ENCODE measurements around the gene PTP4A2.

DNA sequence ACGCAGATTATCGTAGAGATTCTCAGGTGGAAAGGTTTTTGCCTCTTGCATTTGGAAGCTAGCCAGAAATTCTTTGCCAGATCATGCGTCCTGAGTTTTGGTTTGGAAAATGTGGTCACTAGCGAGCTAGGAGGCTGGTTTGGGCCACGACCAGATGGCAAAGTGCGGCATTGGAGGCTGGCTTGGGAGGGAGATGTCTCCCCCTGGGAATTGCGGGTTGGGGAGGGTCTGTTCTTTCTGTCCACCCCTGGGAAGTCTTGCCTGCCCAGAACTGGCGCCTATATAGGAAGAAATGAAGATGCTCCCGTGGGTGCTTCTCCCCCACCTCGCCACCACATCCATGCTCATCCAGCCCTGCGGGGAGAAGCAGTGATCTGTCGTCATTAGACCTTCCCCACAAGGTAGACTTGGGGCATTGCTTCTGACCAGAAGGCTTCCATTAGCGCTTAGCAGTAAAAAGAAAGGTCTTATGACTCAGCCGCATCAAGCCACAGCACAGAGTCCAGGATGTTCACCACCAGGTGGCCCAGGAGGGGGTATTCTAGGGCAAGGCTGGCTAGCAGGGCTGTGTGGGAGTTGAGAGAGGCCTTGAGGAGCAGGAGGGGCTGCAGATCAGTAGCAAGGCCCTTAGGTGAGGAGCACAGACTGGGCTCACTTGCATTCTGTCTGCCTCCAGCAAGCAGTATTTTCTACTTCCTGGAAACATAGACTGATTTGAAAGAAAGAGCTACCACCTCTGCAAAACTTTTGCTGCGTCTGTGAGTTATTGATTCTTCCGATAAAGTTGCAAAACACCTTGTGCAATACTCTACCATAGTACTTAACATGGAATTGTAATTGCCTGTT lies 1.5 kb upstream of the PTP4A2 start:
- no peak for TF ChIP-seq POLR2A (IDR thresholded peaks at IDR 0.05)
- TF ChIP-seq, protein P1, sequence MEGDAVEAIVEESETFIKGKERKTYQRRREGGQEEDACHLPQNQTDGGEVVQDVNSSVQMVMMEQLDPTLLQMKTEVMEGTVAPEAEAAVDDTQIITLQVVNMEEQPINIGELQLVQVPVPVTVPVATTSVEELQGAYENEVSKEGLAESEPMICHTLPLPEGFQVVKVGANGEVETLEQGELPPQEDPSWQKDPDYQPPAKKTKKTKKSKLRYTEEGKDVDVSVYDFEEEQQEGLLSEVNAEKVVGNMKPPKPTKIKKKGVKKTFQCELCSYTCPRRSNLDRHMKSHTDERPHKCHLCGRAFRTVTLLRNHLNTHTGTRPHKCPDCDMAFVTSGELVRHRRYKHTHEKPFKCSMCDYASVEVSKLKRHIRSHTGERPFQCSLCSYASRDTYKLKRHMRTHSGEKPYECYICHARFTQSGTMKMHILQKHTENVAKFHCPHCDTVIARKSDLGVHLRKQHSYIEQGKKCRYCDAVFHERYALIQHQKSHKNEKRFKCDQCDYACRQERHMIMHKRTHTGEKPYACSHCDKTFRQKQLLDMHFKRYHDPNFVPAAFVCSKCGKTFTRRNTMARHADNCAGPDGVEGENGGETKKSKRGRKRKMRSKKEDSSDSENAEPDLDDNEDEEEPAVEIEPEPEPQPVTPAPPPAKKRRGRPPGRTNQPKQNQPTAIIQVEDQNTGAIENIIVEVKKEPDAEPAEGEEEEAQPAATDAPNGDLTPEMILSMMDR (IDR thresholded peaks at IDR 0.05), result no peak

All from lower leg skin (tissue), 3 donors.